Body of pancreas (tissue), 4 donors: ENCODE results near the gene RHOC.

ENCODE experiments used
- CTCF ChIP-seq, 7 experiments: fragments of 450-650 bp in 4 of 7; fragments of 200-600 bp in 3 of 7; sonication (generic) in 3 of 7; IDR thresholded peaks; one replicate each; pipeline ENCODE4 v1.5.1; 2016 to 2019; ENCODE audit warnings: antibody characterized with exemption in 7 of 7
- POLR2A ChIP-seq, 3 donors: fragments of 450-650 bp; IDR thresholded peaks; one replicate each; pipeline ENCODE4 v1.6.1; 2016; ENCODE audit warnings: antibody characterized with exemption in 3 of 3, mild to moderate bottlenecking in 2 of 3

- TF ChIP-seq CTCF (IDR thresholded peaks at IDR 0.05) (no peak), POLR2A (IDR thresholded peaks at IDR 0.05) (no peak)
Observed at GRCh38 chr1:112712191-112712590, 5.3 kb upstream of the RHOC start.
